Mucosa of gallbladder (tissue), 1 donor: ENCODE results near the gene CDC14A. TPM values are rescaled to one million over a fixed set of nuclear protein-coding genes. Genes with fewer than 3 reads are reported as not detected.

Experiments
- DNase-seq: peaks from one replicate; pipeline ENCODE4 v3.0.0-alpha.2; 2020; ENCODE audit warnings: low spot score
- total RNA-seq: library from RNA; stranded (reverse); gene quantifications from one replicate; pipeline ENCODE4 v1.2.1, GENCODE V29; 2021
- donor health status: DM: no; HTN: no; CAD: no.

CDC14A gene
- total RNA-seq, 1 donor from 2014 or later: 7.1 TPM

GRCh38 chr1:100532645-100533044 lies 180.3 kb downstream of the CDC14A start:
- no peak for DNase-seq

- DNase-seq: no peak
Observed at GRCh38 chr1:100535264-100535663, 183.0 kb downstream of the CDC14A start.

DNA sequence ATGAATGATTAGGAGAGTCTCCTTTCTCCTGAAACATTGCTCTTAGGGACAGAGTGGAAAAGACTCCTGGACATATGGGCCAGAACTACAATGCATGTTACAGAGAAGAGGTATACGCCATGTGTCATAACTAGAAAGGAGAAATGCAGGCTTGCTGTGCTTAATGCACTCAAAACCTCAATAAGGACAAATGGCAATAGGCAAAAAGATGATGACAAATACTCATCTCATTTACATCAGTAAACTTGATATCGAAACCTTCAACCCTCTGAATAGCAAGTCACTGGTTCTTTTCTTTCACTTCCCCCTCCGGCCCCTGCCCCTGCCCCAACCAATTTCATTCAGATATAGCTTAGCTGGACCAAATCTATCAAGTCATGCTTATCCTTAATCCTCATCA lies 183.7 kb downstream of the CDC14A start:
- no peak for DNase-seq

- no peak for DNase-seq
Observed at GRCh38 chr1:100538913-100539835, 186.9 kb downstream of the CDC14A start.

DNA sequence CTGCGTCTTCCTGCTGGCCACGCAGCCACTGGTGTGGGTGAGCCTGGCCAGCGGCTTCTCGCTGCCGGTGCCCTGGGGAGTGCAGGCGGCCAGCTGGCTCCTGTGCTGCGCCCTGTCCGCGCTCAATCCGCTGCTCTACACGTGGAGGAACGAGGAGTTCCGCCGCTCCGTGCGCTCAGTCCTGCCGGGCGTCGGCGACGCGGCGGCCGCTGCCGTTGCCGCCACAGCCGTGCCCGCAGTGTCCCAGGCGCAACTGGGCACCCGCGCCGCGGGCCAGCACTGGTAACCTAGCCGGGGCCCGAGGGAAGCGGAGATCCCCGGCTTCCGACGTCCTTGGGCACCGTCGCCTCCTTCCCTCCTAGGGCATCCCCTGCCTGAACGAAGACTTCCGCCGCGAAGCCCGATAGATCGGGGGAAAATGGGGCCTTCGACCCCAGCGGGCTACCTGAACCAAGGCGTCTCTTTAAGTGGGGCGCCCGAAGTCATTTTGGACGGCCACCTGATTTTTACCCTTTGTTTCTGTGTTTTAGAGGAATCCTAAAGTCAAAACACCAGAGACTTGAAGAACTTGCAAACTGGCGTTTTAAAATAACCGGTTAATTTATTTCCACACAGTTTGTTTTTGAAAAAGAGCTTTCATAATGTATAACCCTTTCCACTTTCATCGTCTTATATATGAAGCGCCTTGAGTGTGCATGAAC lies 187.7 kb downstream of the CDC14A start:
- no peak for DNase-seq

GRCh38 chr1:100542285-100542684 lies 190.0 kb downstream of the CDC14A start:
- DNase-seq: no peak

DNA sequence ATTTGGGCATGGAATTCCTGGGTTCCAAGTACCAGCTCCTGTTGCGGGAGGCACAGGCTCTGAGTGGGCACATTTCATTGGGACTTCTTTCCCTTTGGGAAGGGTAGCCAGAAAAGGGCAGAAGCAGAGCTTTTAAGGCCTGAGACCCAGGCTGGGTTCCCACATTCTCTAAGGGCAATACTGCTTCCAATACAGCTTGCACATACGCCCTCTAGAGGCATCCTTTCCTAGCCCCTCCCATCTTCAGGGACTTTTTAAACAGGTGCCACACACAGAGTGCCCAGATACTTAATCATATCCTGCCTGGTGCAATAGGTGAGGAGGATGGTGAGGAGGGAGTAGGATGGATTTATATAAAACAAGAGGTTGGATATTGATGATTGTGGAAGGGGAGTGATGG lies 191.3 kb downstream of the CDC14A start:
- DNase-seq: no peak

GRCh38 chr1:100544791-100545190 lies 192.5 kb downstream of the CDC14A start:
- DNase-seq: no peak

- no peak for DNase-seq
Observed at GRCh38 chr1:100545855-100546254, 193.5 kb downstream of the CDC14A start.

DNA sequence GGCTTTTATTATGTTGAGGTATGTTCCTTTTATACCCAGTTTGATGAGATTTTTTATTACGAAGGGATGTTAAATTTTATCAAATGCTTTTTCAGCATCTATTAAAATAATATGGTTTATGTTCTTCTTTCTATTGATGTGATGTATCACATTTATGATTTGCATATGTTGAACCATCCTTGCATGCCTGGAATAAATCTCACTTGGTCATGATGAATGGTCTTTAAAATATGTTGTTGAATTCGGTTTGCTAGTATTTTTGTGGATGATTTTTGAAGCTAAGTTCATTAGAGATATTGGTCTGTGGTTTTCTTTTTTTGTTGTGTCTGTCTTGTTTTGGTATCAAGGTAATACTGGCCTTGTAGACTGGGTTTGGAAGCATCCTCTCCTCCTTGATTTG lies 199.7 kb downstream of the CDC14A start:
- DNase-seq: no peak

DNA sequence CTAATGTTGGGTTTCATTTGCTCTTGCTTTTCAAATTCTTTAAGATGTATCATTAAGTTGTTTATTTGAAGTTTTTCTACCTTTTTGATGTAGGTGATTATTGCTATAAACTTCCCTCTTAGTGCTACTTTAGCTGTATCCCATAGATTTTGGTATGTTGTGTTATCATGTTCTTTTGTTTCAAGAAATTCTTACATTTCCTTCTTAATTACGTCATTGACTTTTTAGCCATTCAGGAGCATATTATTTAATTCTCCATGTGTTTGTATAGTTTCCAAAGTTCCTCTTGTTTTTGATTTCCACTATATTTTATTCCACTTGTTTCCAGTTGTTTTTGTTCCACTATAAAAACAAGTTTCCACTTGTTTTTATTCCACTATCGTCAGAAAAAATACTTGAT lies 200.6 kb downstream of the CDC14A start:
- no peak for DNase-seq

- no peak for DNase-seq
Observed at GRCh38 chr1:100556181-100556580, 203.9 kb downstream of the CDC14A start.

GRCh38 chr1:100556925-100557605 lies 204.8 kb downstream of the CDC14A start:
- DNase-seq: no peak

GRCh38 chr1:100557606-100557953 lies 205.3 kb downstream of the CDC14A start:
- no peak for DNase-seq

GRCh38 chr1:100565533-100565932 lies 213.2 kb downstream of the CDC14A start:
- no peak for DNase-seq

GRCh38 chr1:100565937-100566699 lies 213.8 kb downstream of the CDC14A start:
- no peak for DNase-seq

GRCh38 chr1:100567062-100567461 lies 214.8 kb downstream of the CDC14A start:
- no peak for DNase-seq

Other genes with a start within 250 kb of the CDC14A start
- 2.8 TPM for gene SASS6, start 219.6 kb upstream of the CDC14A start, total RNA-seq
- 11.1 TPM for gene TRMT13, start 219.3 kb upstream of the CDC14A start, total RNA-seq
- 0.92 TPM for gene LRRC39, start 174.2 kb upstream of the CDC14A start, total RNA-seq
- 17.0 TPM for gene DBT, start 102.7 kb upstream of the CDC14A start, total RNA-seq
- 38.1 TPM for gene RTCA, start 86.3 kb upstream of the CDC14A start, total RNA-seq
- 0.12 TPM for gene GPR88, start 185.6 kb downstream of the CDC14A start, total RNA-seq